ENCODE measurements around the gene OR2A42.
"Not testable (repeated sequence)": the region's sequence is repeated elsewhere in the genome, so short reads cannot be mapped to it uniquely, and the experiment has no call there.

Gene OR2A42

GRCh38 chr7:144219149-144219548 lies 20.3 kb downstream of the OR2A42 start:
- H3K27ac ChIP-seq; H3K27me3 ChIP-seq (ENCODE audit: insufficient read depth, low read depth, severe bottlenecking); H3K9me3 ChIP-seq (ENCODE audit: severe bottlenecking); H3K4me3 ChIP-seq (ENCODE audit: low read depth, low read length); H3K36me3 ChIP-seq; DNase-seq: not testable (repeated sequence)

GRCh38 chr7:144218581-144218980 lies 20.8 kb downstream of the OR2A42 start:
- DNase-seq; H3K4me3 ChIP-seq (ENCODE audit: low read depth, low read length); H3K36me3 ChIP-seq; H3K27me3 ChIP-seq (ENCODE audit: insufficient read depth, low read depth, severe bottlenecking); H3K27ac ChIP-seq; H3K9me3 ChIP-seq (ENCODE audit: severe bottlenecking): not testable (repeated sequence)

DNA sequence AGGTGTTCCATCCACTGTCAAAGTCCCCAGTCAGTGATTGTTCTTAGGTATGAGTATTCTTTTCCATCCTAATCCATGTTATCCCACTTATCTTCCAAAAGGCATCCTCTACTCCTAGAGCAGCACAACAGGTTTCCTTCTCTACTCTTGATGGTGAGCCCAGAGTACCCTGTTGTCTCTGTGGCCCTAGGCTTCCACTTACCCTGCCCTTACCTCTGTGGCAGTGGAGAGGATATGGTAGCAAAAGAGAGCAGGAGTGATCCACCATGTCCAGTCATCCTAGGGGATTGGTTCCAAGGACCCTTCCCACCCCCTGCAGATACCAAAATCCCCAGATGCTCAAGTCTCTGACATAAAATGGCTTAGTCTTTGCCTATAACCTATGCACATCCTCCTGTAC lies 22.2 kb downstream of the OR2A42 start:
- H3K27ac ChIP-seq; H3K27me3 ChIP-seq (ENCODE audit: insufficient read depth, low read depth, severe bottlenecking); DNase-seq: not testable (repeated sequence)

DNA sequence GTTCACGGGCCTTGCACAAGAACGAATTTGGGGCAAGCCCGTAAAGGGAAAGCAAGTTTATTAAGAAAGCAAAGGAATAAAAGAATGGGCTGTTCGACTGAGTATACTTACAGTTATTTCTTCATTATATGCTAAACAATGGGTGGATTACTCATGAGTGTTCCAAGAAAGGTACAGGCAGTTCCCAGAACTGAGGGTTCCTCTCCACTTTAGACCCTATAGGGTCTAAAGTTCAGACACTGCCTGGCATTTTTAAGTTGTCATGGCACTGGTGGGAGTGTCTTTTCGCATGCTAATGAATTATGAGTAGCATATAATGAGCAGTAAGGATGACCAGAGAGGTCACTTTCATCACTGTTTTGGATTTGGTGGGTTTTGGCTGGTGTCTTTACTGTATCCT lies 34.1 kb downstream of the OR2A42 start:
- not testable (repeated sequence) for DNase-seq; H3K36me3 ChIP-seq; H3K4me3 ChIP-seq (ENCODE audit: low read depth, low read length); H3K9me3 ChIP-seq (ENCODE audit: severe bottlenecking); H3K27me3 ChIP-seq (ENCODE audit: insufficient read depth, low read depth, severe bottlenecking); H3K27ac ChIP-seq

More for the DNA sequence above, 22.2 kb downstream of the OR2A42 start:
- not testable (repeated sequence) for H3K4me3 ChIP-seq (ENCODE audit: low read depth, low read length); H3K9me3 ChIP-seq (ENCODE audit: severe bottlenecking); H3K36me3 ChIP-seq

- H3K27me3 ChIP-seq (ENCODE audit: insufficient read depth, low read depth, severe bottlenecking); H3K4me3 ChIP-seq (ENCODE audit: low read depth, low read length); H3K9me3 ChIP-seq (ENCODE audit: severe bottlenecking); H3K27ac ChIP-seq; H3K36me3 ChIP-seq; DNase-seq: not testable (repeated sequence)
These were observed 36.3 kb downstream of the OR2A42 start for GRCh38 chr7:144203086-144203485.

DNA sequence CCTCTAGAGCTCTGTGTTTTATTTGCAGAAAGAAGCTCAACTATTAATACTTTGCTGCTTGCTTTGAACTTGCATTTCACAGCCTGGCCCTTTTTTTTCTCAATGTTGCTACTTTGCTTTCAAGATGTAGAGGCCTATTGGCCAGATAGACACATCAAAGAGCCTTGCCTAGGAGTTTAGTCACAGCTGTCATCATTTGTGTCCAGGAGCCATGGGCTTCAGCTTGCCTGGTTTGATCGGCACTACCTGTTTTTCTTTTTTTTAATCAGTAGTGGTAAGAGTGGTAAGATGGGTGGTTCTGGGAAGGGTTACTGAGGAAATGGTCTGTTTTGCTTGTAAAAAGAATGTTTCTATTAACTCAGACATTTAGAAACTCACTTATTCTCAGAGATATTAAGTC lies 37.4 kb downstream of the OR2A42 start:
- H3K27ac ChIP-seq; H3K9me3 ChIP-seq (ENCODE audit: severe bottlenecking); H3K27me3 ChIP-seq (ENCODE audit: insufficient read depth, low read depth, severe bottlenecking); DNase-seq; H3K36me3 ChIP-seq; H3K4me3 ChIP-seq (ENCODE audit: low read depth, low read length): not testable (repeated sequence)

- H3K4me3 ChIP-seq (ENCODE audit: low read depth, low read length); H3K27ac ChIP-seq; DNase-seq; H3K36me3 ChIP-seq; H3K27me3 ChIP-seq (ENCODE audit: insufficient read depth, low read depth, severe bottlenecking); H3K9me3 ChIP-seq (ENCODE audit: severe bottlenecking): not testable (repeated sequence)
These were observed 40.5 kb downstream of the OR2A42 start for GRCh38 chr7:144198934-144199333.

- H3K27ac ChIP-seq; DNase-seq; H3K36me3 ChIP-seq; H3K4me3 ChIP-seq (ENCODE audit: low read depth, low read length); H3K27me3 ChIP-seq (ENCODE audit: insufficient read depth, low read depth, severe bottlenecking); H3K9me3 ChIP-seq (ENCODE audit: severe bottlenecking): not testable (repeated sequence)
These were observed 44.1 kb downstream of the OR2A42 start, which contains the start of gene ARHGEF35 for GRCh38 chr7:144195212-144195872. TSS of gene ARHGEF35 (minus strand) at chr7:144195833. CDS start at chr7:144188383, 7,450 bp downstream.

DNA sequence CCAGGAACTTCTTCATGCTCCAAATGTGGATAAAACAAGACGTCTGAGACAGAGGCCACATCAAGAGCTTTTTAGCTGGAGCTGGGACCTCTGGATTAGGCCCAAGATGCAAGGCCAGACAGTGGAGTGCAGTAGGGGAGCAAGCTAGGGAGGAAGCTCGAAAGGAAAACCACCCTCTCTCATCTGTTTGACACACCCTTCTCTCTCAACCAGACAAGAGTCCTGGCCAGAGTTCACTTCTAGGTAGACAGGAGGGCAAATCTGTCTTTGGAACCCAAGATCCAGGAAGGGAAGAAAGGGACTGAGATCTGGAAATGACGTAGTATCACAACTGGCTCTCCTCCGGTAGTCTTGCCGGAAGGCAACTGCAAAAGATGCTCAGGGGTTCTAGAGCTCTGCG lies 45.0 kb downstream of the OR2A42 start:
- H3K4me3 ChIP-seq (ENCODE audit: low read depth, low read length); DNase-seq; H3K9me3 ChIP-seq (ENCODE audit: severe bottlenecking); H3K36me3 ChIP-seq; H3K27ac ChIP-seq; H3K27me3 ChIP-seq (ENCODE audit: insufficient read depth, low read depth, severe bottlenecking): not testable (repeated sequence)

GRCh38 chr7:144193782-144194181 lies 45.6 kb downstream of the OR2A42 start:
- not testable (repeated sequence) for H3K36me3 ChIP-seq; DNase-seq; H3K27me3 ChIP-seq (ENCODE audit: insufficient read depth, low read depth, severe bottlenecking); H3K9me3 ChIP-seq (ENCODE audit: severe bottlenecking); H3K27ac ChIP-seq; H3K4me3 ChIP-seq (ENCODE audit: low read depth, low read length)

- not testable (repeated sequence) for DNase-seq; H3K27ac ChIP-seq; H3K4me3 ChIP-seq (ENCODE audit: low read depth, low read length); H3K36me3 ChIP-seq; H3K27me3 ChIP-seq (ENCODE audit: insufficient read depth, low read depth, severe bottlenecking); H3K9me3 ChIP-seq (ENCODE audit: severe bottlenecking)
These were observed 50.7 kb downstream of the OR2A42 start for GRCh38 chr7:144188578-144189171.

DNA sequence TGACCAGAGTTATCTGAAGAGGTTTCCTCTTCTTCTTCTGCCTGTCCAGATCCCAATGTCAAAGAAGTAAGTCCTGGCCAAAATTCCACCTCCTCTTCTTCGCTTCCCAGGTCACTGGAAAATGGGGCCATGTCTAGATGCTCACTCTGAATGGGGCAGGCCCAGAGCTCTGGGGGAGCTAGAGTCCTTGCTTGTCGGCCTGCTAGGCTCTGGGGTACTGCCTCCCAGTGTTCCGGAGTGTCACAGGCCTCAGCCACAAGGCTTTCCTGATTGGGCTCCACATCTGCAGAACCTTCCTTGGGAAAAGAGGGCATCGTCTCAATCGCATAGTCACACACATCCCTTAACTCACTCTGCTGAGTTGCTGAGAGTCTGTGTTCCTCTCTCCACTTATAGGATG lies 51.6 kb downstream of the OR2A42 start:
- H3K27ac ChIP-seq; H3K4me3 ChIP-seq (ENCODE audit: low read depth, low read length); H3K27me3 ChIP-seq (ENCODE audit: insufficient read depth, low read depth, severe bottlenecking); H3K9me3 ChIP-seq (ENCODE audit: severe bottlenecking); DNase-seq; H3K36me3 ChIP-seq: not testable (repeated sequence)

GRCh38 chr7:144183166-144183565 lies 56.2 kb downstream of the OR2A42 start, which contains the start of gene CTAGE4:
TSS of gene CTAGE4 (plus strand) at chr7:144183466. CDS start at chr7:144183504, 38 bp downstream.
- not testable (repeated sequence) for H3K4me3 ChIP-seq (ENCODE audit: low read depth, low read length); DNase-seq; H3K27me3 ChIP-seq (ENCODE audit: insufficient read depth, low read depth, severe bottlenecking); H3K27ac ChIP-seq; H3K9me3 ChIP-seq (ENCODE audit: severe bottlenecking); H3K36me3 ChIP-seq

DNA sequence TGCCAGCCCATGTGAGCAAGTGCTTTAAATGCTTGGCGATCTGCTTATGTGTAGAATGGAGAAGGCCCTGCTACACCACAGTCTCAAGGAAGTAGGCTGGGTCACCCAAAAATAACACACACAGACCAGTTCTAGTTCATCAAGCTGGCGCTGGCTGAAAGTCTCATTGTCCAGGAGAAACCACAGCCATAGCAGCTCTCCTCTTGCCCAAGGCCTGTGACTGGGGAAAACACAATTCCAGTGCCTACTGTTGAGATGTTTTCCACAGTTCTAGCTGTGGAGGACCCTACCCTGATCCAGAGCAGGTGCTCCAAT lies 60.3 kb downstream of the OR2A42 start:
- not testable (repeated sequence) for H3K27me3 ChIP-seq (ENCODE audit: insufficient read depth, low read depth, severe bottlenecking); H3K9me3 ChIP-seq (ENCODE audit: severe bottlenecking); DNase-seq; H3K36me3 ChIP-seq; H3K4me3 ChIP-seq (ENCODE audit: low read depth, low read length); H3K27ac ChIP-seq
